GM19372 (cell line): ENCODE results near the gene MANBA.
A peak's percentile ranks its signal among the peaks of the same experiment; 100 is the strongest.
"Not testable (repeated sequence)": the region's sequence is repeated elsewhere in the genome, so short reads cannot be mapped to it uniquely, and the experiment has no call there.

Experiments used
- ATAC-seq: cut with Tn5 transposase; IDR thresholded peaks from one replicate; pipeline ENCODE4 v1.9.1; 2021; ENCODE audit warnings: mild to moderate bottlenecking, low read depth, moderate library complexity; ENCODE audit not compliant: unreplicated experiment

The MANBA gene

DNA sequence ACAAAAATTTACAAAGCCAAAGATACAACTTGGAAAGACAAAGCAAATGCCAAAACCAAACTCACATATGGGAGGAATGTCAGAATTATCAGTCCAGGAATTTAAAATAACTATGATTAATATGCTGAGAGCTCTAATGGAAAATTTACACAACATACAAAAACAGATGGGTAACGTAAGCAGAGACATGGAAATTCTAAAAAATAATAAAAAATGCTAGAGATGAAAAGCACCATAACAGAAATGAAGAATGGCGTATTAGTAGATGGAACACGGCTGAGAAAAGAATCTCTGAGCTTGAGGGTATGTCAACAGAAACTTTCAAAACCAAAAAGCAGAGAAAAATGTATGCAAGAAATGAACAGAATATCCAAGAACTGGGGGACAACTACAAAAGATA lies 4.1 kb upstream of the MANBA start:
- ATAC-seq = no peak

DNA sequence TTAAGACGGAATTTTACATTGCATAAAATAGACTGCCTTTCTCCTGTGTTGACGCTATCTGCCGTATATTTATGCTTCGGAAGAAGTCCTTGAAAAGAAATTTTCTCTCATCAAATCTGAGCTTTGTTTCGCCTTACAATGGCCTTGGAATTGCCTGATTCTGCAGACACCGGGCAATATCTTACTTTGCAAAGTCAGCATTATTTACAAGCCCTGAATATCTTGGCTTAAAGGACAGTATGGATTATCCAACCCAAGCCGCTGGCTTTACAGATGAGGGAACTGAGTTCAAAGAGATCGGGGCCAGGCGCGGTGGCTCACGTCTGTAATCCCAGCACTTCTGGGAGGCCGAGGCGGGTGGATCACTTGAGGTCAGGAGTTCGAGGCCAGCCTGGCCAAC lies 1.1 kb upstream of the MANBA start:
- ATAC-seq = no peak

DNA sequence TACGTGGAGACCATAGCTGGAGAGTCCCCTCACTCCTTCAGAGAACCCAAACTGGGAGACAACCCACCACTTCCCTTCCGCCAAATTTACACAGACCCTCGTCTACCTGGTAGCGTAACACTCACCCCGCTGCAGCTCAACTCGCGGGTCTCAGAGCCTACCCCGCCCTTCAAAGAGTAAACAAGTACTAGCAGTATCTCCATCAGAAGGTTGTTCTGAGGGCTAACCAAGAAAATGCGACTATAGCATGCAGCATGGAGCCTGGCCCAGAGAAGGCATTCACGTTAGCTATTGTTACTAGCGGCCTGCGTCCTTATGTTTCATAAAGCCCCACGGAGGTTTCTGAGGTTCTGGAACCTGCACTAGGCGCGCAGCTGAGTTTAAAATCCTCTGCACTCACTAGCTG lies 531 bp upstream of the MANBA start:
- peak; percentile 20 for ATAC-seq

DNA sequence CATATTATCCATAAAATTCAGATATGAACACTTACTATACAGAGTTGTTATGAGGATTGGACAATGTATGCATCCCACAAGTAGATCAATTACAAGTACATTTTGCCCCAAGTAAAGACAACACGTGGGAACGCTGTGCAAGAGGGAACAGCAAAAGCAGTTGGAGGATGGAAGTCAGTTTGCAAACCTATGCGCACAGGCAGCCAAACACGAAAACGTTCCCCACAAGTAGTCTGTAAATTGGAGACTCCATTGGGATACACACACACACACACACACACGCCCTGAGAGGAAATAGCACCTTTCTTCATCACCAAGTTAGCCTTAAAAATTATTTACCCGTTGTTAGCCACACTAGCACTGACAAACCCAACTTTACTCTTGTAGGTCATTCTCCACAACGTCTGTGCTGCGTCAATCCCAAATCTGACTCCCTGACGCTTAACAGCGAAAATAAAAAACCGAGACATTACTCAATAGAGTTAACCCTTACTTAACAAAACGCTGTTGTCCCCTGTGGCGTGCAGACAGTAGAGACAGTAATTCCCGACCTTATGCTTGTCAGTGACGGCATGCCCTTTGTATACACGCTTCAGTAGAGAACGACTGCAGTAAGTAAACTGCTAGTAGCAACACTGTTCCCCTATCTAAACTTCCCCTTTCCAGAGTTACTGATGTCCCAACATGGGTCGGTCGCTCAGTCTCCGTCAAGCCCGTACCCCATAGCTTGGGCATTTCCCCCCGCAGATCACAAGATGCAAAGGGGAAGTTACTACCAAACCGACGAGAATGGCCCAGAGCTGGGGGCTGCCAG lies 730 bp downstream of the MANBA start:
- peak; percentile 49 for ATAC-seq

DNA sequence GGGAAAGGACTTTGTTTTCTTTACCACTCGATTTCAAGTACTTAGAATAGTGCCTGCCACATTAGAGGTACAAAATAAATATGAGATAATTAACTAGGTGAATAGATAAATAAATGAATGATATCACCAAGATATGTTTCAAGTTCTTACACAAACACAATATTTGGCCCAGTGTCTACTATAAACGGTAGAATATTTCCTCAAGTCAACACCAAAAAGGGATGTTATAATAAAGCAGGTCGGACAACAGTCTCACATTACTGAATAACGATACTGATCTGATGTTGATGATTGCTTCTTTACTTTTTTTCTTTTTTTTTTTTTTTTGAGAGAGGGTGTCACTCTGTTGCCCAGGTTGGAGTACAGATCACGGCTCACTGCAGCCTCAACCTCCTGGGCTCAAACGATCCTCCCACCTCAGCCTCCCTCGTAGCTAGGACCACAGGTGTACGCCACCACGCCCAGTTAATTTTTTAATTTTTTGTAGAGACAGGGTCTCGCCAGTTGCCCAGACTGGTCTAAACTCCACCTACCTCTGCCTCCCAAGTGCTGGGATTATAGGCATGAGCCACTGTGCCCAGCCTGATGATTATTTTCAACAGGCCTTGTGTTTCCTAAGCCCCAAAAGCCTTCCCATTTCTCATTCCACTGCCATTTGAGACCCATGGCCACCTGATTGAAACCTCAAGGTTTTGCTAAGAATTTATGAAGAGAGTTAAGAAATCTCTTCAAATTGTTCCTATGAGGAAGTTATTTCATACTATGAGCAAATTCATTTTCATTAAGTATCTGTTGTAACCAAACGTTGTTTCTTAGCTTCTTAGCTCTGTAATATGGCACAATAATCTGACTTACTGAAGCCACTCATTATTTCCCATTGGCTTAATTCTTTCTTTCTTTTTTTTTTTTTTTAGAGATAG lies 2.3 kb downstream of the MANBA start:
- ATAC-seq = no peak

DNA sequence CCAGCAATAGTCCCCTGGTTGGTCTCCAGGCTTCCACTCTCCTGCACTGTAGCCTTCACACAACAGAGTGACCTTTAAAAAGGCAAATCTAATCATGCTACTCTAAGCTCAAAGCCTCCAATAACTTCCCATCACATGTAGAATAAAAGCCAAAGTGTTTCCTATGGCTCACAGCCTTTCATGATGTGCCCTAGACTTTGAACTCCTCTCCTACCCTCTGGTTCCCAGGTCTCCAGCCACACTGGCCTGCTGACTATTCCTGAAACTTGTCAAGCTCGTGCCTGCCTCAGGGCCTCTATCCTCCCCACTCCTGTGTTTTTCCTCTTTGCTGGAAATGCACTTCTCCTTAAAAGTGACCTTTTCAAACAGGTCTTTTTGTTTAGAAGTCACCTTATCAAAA lies 3.1 kb downstream of the MANBA start:
- ATAC-seq = no peak

DNA sequence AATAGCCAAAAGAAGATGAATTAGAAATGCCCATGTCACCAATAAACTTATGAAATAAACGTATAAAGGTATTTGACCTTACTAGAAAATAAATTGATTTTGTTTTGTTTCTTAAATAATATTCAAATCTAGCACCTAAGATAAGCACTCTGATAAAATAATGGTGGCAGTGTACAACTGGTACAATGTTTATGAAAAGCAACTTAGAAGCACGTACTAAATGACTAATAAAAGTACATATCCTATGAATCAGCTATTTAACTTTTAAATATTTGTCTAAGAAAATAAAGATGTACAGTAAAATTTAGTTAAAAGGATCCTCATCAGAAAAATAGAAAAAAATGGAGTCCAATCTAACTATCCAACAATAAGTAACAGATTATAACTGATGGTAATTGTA lies 6.7 kb downstream of the MANBA start:
- ATAC-seq = no peak

DNA sequence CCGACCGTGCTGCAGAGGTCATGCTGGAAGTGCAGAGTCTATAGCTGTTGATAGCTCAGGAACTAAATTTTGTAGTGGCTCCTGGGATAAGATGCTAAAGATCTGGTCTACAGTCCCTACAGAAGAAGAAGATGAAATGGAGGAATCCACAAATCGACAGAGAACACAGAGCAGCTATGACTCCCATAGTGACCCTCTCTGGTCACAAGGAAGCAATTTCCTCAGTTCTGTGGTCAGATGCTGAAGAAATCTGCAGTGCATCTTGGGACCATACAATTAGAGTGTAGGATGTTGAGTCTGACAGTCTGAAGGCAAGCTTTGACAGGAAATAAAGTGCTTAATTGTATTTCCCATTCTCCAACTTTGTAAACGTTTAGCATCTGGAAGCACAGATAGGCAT lies 8.8 kb downstream of the MANBA start:
- ATAC-seq = no peak

DNA sequence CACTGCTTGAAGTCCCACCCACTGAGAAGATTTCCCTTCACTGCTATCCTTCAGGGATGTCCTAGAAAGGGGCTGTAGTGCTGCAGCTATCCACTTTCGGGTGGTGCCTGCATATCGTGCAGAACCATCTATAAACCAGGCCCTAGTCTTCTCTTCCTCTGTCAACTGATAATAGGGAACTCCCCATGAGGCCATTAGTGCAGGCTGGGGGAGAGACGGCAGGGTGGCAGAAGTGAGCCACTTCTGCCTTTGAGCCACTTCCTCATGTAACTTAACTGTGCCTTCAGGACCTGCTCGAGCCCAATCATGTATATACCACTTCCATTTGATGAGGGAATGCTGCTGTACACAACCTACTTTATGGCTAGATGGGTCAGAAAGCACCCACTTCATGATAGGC lies 17.4 kb downstream of the MANBA start:
- ATAC-seq = peak; percentile 99

DNA sequence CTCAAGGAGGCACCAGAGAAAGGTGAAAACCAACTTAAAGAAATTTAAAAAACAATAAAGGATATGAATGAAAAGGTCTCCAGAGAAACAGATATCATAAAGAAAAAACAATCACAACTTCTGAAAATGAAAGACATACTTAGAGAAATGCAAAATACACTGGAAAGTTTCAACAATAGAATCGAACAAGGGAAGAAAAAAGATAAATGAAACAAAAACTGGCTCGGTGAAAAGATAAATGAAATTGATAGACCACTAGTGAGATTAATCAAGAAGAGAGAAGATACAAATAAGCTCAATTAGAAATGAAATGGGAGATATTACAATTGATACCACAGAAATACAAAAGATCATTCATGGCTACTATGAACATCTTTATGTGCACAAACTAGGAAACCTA lies 22.0 kb downstream of the MANBA start:
- ATAC-seq = not testable (repeated sequence)

DNA sequence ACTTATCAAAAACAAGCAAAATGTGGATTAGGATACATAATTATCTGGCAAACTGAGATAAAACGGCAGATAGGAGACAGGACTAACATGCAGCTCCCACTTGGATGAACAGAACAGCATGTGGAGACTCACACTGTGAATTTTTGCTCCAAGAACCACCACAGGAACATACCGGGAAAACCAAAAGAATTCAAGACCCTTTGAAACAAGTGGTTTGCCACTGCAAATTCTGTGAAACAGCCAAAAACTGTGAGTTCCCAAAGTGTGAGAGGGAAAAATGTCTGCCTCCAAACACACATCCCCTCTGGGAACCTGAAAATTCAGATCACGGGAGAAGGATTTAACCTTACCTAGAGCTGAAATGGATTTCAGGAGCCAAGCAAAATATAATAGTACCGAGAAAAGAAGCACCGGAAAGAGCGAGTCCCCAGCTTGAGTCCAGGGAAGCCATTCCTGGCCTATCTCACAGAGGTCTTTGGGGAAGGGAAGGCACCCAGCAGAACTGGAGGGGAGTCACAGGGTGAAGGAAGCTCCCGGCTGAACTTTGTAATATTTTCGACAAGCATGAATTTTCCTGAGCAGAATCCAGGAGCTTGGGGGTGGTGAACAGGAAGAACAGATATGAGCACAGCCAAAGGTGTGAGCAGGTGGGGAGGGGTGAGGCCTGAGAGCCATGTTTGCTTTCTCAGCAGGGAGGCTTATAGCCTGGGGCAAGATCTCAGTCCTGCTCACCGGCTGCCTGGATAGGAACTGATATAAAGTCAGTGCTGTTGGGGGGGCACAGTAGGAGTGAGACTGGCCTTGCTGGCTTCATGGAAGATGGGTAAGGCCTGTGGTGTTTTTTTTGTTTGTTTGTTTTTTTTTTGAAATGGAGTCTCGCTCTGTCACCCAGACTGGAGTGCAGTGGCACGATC lies 23.9 kb downstream of the MANBA start:
- ATAC-seq = no peak

DNA sequence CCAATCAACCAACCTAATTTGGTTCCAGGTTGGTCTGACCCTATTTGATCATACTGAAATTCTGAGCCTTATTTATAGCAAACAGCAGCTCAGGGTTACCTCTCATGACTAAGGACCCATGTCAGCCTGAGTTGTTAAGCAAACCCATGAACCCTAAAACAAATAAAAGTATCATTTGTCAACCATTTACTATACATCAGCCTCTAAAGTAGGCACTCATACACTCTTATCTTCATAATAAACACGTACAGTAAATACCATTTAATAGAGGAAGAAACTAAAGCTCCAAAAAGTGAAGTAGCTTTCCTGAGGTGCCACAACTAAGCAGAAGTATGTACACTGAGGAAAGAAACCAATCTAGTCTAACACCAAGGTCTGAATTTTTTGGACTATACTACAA lies 25.2 kb downstream of the MANBA start:
- no peak for ATAC-seq

DNA sequence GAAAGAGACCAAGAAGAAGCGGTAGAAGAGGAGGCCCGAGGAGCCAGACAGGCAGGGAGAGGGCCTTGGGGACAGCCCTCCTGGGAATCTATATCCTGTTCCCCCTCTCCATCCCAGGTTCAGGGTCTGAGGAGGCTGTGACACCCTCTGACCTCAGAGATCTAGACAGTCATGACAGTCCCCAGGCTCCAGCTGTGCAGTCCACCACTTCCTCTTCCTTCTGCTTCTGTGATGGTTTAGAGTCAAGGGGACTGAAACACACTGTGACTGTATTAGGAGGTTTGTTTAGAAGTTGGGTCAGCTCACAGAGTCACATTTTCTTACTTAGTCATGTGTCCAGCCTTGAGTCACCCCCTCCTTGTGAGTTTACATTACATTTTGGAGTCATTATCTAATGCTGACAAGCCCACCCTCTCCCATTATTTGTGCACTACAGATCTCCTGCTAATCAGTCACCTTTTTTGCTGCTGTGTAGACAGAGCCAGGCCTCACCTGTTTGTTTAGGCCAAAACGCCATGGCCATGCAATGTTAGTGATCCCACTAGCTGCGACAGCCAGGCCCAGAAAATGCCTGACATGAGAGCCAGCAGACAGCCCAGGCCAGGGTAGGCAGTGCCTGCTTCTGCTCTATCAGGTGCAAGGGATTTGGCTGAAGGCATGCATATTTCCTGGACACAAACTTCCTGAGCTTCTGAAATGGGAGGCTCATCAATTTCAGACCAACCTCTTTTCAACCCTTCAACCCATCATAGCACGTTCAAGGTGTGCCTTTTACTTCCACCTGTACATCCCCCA lies 26.0 kb downstream of the MANBA start:
- ATAC-seq = peak; percentile 98

DNA sequence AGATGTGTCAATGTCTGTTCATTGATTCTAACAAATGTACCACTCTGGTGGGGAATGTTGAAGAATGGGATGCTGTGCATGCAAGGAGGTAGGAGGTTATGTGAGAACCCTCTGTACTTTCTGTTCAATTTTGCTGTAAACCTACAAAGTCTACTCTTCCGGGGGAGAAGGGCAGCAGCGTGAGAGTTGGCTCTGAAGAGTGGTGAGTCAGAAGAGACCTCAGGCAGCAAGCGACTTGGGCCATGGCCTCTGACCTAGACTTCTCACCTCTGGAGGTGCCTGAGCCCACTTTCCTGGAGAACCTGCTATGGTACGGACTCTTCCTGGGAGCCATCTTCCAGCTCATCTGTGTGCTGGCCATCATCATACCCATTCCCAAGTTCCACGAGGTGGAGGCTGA lies 26.7 kb downstream of the MANBA start:
- ATAC-seq = peak; percentile 14

DNA sequence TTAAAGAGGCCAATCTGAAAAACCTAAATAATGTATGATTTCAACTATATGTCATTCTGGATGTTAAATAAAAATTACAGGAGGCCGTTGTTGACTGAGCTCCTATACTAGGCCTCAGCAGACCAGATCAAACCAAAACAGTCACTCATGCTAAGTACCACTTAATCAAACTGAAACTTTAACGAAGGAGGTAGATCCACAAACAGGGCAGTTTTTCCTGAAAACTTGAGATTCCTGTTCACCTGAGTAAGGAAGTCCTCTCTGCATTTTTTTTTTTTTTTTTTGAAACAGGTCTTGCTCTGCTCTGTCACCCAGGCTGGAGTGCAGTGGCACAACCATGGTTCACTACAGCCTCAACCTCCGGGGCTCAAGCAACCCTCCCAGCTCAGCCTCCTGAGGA lies 27.7 kb downstream of the MANBA start:
- ATAC-seq = no peak

DNA sequence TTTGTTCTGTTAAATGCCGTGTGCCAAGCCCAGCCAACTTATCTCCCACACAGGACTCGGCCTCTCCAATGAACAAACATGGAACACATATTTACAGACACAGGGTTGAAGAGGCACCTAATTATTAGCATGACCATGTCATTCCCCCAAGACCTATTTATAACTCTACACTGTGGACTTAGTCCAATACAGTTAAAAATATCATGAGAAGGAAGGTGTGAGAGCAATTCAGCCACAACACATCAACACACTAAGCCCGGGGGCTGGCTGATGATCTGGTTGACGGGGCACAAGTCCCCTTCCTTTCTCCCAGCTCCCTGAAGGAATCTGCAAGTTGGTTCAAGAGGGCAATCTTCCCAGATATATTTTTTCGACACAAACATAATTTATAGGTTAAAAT lies 28.1 kb downstream of the MANBA start:
- ATAC-seq = no peak

DNA sequence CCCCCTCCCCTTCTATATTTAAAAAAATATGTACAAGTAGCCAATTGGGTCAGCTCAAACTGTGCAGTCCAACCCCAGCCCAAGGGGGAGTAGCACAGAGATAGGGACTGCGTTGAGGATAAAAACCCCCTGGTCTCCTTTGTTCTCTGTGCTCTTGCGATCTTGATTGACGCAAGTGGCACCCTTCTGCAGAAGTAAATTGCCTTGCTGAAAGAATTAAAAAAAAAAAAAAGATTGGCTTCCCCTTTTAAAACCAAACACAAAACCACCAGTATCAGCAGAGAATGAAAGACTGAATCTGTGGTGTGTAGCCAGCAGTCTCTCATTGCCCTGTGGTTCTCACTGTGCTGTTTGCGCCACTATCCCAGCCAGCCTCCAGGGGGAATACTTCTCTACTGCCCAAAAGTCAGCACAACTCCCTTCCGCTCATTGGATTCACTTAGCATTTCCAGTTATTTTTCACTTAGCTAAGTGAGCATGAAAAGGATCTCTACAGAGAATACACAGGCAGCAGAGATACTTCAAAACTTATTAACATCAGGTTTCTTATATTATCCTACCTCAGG lies 29.7 kb downstream of the MANBA start:
- no peak for ATAC-seq

DNA sequence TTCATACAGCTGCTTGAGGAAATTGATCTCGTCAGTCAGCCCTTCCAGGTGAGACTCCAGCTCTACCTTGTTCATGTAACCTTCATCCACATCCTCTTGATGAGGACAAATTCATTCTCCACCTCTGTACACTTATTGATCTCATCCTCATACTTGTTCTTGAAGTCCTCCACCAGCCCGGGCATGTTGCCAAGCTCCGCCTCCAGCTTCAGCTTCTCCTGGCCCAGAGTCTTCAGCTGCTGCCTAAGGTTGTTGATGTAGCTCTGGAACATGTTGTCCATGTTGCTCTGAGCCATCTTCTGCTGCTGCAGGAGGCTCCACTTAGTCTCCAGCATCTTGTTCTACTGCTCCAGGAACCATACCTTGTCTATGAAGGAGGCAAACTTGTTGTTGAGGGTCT lies 31.3 kb downstream of the MANBA start:
- not testable (repeated sequence) for ATAC-seq

DNA sequence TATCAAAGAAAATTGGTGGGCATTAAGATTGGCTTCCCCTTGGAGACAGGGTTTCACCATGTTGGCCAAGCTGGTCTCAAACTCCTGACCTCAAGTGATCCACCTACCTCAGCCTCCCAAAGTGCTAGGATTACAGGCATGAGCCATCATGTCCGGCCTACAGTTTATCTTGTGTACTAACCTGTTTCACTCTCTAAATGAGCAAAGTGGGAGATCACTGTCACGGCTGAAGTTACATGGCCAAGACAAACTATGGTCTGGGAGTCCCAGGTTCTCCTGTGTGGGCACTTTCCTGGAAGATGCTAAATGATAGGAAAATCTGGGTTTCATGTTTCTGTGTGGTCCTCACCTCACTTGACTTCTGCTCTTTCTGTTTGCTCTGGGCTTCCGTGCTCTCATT lies 33.8 kb downstream of the MANBA start:
- not testable (repeated sequence) for ATAC-seq

DNA sequence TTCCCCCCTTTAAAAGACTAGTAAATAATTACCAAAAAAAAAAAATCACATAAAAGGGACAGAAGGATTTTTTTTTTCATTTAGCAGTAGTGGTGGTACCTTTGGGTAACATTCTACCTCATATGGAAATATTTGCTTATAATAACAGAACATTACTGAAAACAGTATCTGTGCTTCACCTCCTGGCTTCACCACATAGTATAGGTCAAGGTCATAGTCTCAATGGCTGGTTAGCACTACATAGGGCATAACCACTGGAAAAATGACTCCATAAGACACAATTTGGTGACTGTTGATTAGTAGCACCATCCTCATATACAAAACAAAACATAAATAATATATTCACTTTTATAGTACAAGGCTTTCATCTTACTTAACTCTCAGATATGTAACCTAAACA lies 34.7 kb downstream of the MANBA start:
- ATAC-seq = no peak
